Embryonic facial prominence (tissue), 1 donor: Measurements from ENCODE around the gene C22orf31.
A peak's percentile ranks its signal among the peaks of the same experiment; 100 is the strongest.
"Not testable (repeated sequence)": the region's sequence is repeated elsewhere in the genome, so short reads cannot be mapped to it uniquely, and the experiment has no call there.

ENCODE experiments used
- DNase-seq: peaks from one replicate; pipeline ENCODE4 v3.0.0-alpha.2; 2016; ENCODE audit errors: extremely low spot score

C22orf31 gene

GRCh38 chr22:29055192-29055830 lies 6.3 kb downstream of the C22orf31 start:
- DNase-seq: no peak

DNA sequence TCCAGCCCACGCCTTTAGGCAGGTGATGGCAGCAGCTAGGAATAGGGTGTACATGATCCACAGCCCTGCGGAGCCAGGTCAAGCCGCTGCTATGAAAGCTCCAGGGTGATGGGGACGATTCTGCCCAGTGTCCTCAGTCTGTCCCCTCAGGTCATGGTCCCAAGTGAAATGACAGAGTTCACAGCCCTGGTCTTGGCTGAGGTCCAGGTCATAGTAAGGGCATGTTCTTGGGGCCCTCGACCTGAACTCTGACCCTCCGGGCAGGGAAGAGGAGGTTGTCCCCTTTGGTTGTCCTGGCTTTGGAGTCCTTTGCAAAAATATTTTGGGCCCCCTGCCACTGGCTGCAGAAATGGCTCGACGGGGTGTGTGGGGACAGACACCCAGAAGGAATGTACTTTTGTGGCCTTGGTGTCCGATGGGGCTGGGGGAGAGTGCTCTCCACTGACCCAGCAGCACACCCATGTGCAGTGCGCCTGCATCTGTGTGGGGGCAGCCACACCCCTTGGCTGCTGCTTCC lies 7.3 kb downstream of the C22orf31 start:
- DNase-seq: no peak

DNA sequence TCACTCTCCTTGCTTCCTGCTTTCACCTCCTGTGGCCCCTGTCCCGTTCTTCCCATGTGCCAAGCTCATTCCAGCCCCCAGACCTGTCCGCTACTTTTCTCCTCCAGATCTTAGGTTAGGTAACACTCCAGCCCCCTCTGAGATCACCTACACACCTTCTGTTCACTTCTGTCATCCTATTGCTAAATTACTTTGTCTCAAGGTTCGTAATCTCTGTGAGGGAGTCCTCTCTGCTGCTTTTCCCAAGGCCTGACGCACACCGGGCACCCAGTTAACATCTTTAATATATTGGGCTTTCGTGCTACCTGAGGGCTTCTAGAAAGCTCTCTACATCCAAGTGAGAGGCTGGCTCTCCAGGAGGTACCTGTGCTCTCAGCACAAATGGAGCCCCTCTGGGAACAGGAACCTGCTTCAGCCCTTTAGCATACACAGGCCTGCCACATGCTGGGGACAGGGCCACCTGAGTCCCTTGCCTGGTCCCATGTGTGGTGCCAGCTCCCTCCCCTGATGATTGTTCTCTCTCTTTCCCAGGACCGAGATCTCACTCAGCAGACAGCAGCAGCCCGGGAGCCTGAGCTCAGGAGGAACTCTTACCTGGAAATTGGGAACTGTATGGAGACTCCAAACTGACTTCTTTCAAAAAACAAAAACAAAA lies 8.5 kb downstream of the C22orf31 start:
- DNase-seq: no peak

DNA sequence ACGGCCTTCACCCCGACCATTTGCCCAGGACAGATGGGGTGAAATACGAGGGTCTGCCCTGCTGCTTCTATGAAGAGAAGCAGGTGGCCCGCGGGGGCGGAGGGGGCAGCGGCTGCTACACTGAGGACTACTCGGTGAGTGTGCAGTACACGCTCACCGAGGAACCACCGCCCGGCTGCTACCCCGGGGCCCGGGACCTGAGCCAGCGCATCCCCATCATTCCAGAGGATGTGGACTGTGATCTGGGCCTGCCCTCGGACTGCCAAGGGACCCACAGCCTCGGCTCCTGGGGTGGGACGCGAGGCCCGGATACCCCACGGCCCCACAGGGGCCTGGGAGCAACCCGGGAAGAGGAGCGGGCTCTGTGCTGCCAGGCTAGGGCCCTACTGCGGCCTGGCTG lies 11.2 kb downstream of the C22orf31 start:
- no peak for DNase-seq

- DNase-seq: no peak
Measured at GRCh38 chr22:29049655-29050263, 11.9 kb downstream of the C22orf31 start.

DNA sequence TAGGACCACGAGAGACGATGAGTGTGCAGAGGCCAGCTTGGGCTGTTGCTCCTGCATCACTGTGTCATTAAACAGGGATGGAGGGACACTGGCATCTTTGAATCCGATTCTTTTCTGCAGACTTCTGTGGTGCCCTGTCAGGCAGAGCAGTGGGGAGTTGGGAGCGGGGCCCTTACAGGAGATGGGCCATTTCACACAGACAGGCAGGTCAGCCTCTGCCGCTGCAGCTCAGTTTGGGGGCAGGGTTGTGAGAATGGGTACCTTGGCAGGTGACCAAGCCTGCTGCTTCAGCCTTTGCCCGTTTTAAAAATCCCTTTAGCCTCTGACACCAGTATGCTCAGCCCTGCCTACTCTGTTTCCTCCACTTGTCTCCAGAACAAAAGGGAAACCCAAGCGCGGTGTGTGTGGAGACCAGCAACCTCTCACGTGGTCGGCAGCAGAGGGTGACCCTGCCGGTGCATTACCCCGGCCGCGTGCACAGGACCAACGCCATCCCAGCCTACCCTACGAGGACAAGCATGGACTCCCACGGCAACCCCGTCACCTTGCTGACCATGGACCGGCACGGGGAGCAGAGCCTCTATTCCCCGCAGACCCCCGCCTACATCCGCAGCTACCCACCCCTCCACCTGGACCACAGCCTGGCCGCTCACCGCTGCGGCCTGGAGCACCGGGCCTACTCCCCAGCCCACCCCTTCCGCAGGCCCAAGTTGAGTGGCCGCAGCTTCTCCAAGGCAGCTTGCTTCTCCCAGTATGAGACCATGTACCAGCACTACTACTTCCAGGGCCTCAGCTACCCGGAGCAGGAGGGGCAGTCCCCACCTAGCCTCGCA lies 12.6 kb downstream of the C22orf31 start:
- DNase-seq: no peak

- no peak for DNase-seq
Measured at GRCh38 chr22:29044657-29045176, 16.9 kb downstream of the C22orf31 start.

DNA sequence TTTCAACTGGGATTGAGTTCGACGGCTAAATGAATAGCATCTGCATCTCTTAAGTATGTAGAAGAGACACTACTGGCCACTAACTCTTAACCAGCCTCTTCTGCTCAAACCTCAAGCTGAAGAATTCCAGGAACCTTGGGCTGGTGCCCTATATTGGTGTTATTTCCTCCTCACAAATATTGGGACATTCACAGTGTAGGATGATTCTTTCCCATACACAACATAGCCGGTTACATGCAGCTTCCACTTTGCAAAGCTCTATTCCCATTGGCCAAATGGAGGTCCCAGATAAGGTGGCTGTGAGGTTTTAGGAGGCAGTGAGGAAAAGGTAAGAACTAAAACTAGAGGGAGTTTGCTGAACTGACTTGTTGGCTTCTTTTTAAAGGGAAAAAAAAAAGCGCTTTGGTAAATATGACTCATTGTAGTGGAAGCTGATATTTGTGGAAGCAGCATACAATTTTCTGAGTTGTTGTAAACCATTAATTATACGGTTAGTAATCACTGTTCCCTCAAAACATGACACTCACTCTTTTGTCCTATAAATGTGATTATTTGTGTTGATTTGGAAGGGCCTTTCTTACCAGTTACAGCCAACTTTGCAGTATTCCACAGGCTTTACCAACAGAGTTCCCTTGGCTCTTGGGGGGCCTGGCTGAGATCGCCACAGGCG lies 17.6 kb downstream of the C22orf31 start:
- DNase-seq: no peak

GRCh38 chr22:29041408-29041807 lies 20.2 kb downstream of the C22orf31 start:
- no peak for DNase-seq

GRCh38 chr22:29040385-29041275 lies 21.0 kb downstream of the C22orf31 start:
- DNase-seq: peak; percentile 77

GRCh38 chr22:29039684-29040083 lies 21.9 kb downstream of the C22orf31 start:
- not testable (repeated sequence) for DNase-seq

DNA sequence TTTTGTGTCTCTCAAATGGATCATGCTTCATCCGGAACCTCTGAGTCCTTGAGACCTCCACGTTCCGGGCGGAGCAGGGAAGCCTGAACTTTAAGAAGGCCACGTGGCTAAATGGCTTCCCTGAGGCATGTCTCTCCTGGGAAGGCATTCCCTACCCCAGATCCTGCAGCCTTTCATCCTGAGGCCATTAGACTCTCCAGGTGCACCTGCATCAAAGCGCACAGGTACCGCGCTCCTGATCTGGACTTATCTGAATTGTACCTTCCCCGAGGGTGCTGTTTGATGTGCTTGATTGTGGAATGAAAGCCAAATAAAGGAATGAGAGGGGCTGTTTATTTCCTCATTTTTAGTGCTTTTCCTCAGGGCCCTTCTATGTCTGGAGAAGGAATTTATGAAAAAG lies 22.5 kb downstream of the C22orf31 start:
- no peak for DNase-seq

- no peak for DNase-seq
Measured at GRCh38 chr22:29037340-29037932, 24.2 kb downstream of the C22orf31 start.

- DNase-seq: no peak
Measured at GRCh38 chr22:29032584-29032983, 29.0 kb downstream of the C22orf31 start.

DNA sequence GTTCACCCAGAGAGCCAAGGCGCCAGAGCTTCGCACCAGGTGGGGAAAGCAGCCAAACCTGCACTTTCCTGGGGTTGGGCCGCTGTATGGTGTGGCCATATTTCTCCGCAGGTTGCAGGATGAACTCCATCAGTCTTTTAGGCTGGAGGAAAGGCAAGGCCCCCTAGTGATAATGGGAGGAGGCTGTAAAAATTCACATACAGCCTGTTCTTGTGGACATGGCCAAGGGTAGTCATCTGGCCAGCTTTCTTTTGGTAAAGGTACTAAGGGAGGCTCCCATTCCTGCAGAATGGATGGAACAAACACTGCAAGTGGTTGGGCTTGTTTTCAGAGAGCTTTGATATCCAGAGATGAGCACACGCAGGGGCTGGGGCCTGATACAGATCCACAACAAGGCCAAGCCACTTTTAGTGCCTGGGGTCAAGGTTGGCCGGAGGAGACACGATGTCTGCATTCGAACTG lies 29.6 kb downstream of the C22orf31 start:
- DNase-seq: no peak

- no peak for DNase-seq
Measured at GRCh38 chr22:29031227-29032011, 30.2 kb downstream of the C22orf31 start.

DNA sequence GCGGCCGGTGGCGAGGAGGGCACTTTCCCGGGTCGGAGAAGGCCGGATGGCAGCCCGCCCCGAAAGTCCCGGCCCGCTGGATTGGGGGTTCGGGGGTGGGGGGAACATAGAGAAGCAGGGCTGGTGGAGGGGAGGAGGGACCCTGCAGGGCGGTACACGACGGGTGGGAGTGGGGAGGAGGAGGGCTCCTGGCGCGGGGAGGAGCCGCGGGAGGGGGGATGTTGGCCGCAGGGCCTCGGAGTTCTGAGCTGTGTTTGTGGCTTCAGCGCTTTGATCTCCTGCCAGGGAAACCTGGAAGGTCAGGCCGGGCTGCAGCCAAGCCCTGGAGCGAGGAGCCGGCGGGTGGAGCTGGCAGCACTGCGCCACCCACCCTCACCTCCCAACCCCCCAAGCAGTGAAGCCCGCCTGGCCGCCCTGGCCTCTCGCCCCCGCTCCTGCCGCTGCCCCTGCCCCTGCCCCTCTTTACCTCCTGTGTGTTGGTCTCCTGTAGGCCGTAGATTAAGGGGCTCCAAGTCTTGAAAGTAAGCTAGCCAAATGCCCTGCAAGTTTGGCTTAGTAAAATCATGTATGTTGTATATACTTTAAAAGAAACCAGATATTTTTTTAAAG lies 30.9 kb downstream of the C22orf31 start:
- DNase-seq: peak; percentile 23

GRCh38 chr22:29030016-29030617 lies 31.5 kb downstream of the C22orf31 start:
- DNase-seq: no peak
